Activated naive CD4-positive, alpha-beta T cell treated with Interleukin-2 at 50 U/mL for 16 hours (primary cell): Measurements from ENCODE around the gene MUS81.

Experiments
- DNase-seq: peaks from one replicate; pipeline ENCODE4 v3.0.0-alpha.2; 2020

The MUS81 gene

GRCh38 chr11:65861533-65862183 lies 1.4 kb downstream of the MUS81 start:
- no peak for DNase-seq

- no peak for DNase-seq
Measured at GRCh38 chr11:65862191-65862735, 2.0 kb downstream of the MUS81 start.

GRCh38 chr11:65862941-65863888 lies 3.0 kb downstream of the MUS81 start:
- DNase-seq, result no peak

GRCh38 chr11:65863889-65864705 lies 3.9 kb downstream of the MUS81 start:
- DNase-seq, result no peak

- no peak for DNase-seq
Measured at GRCh38 chr11:65864706-65865471, 4.7 kb downstream of the MUS81 start.

- no peak for DNase-seq
Measured at GRCh38 chr11:65865550-65866172, 5.4 kb downstream of the MUS81 start.

- no peak for DNase-seq
Measured at GRCh38 chr11:65866509-65867283, 6.5 kb downstream of the MUS81 start.

GRCh38 chr11:65867284-65868071 lies 7.2 kb downstream of the MUS81 start:
- no peak for DNase-seq

GRCh38 chr11:65868076-65868667 lies 7.9 kb downstream of the MUS81 start:
- DNase-seq, result peak; percentile 26

- DNase-seq, result no peak
Measured at GRCh38 chr11:65868907-65869306, 8.7 kb downstream of the MUS81 start.

GRCh38 chr11:65869643-65870306 lies 9.5 kb downstream of the MUS81 start:
- no peak for DNase-seq

GRCh38 chr11:65870307-65870658 lies 10.1 kb downstream of the MUS81 start:
- DNase-seq, result no peak

- no peak for DNase-seq
Measured at GRCh38 chr11:65870706-65871681, 10.8 kb downstream of the MUS81 start.

GRCh38 chr11:65871811-65872548 lies 11.7 kb downstream of the MUS81 start:
- no peak for DNase-seq

GRCh38 chr11:65872586-65873317 lies 12.5 kb downstream of the MUS81 start, which contains the start of gene EFEMP2:
EFEMP2 (minus strand) TSS chr11:65872800; CDS start chr11:65872354, 446 bp downstream.
- no peak for DNase-seq
